Activated naive CD8-positive, alpha-beta T cell treated with anti-CD3 and anti-CD28 coated beads, Interleukin-2, amount 50 U/mL, for 24 hours (primary cell): Measurements from ENCODE around the gene GXYLT1.
"Not testable (repeated sequence)": the region's sequence is repeated elsewhere in the genome, so short reads cannot be mapped to it uniquely, and the experiment has no call there.

Experiments
- ATAC-seq: fragments of 150-1000 bp; cut with Tn5 transposase; one replicate; pipeline ENCODE4 v1.10.0; 2021
- DNase-seq: peaks from one replicate; pipeline ENCODE4 v3.0.0; 2021
- H3K27ac Mint-ChIP-seq: one replicate; pipeline ENCODE4 v1.8.0; 2021; ENCODE audit warnings: mild to moderate bottlenecking, mixed read lengths
- H3K27me3 Mint-ChIP-seq: one replicate; pipeline ENCODE4 v1.8.0; 2021; ENCODE audit warnings: mixed read lengths
- H3K36me3 Mint-ChIP-seq: one replicate; pipeline ENCODE4 v1.8.0; 2021; ENCODE audit warnings: low read depth, mixed read lengths
- H3K4me1 Mint-ChIP-seq: one replicate; pipeline ENCODE4 v1.8.0; 2021; ENCODE audit warnings: mixed read lengths
- H3K4me3 Mint-ChIP-seq: one replicate; pipeline ENCODE4 v1.8.0; 2021; ENCODE audit warnings: mild to moderate bottlenecking, moderate library complexity, mixed read lengths
- H3K9me3 Mint-ChIP-seq: one replicate; pipeline ENCODE4 v1.8.0; 2021; ENCODE audit warnings: mixed read lengths

The GXYLT1 gene

DNA sequence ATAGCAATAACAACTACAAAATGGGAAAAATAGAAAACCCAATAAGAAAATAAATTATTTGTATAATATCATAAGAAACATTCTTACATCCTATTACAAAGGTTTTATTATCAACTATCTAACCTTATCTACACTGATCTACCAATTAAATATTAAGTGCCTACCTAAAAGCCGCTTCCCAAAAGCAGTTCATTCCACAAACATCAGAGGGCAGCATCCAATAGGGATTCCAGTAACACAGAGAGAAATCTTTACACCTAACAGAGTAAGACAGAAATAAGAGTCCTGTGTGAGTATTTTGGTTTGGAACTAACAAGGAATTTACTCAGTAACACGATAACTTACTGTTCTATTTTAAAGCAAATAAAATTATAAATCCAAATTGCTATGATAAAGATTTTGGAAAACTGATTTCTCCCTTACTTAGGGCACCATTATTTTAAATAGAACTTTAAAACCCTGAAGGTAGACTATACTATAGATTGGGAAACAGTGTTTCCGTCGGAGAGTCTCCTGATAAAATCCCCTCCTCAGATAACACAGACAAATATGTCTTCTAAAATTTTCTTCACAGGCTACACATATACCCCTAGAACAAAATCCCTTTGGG, 15.0 kb downstream of the GXYLT1 start:
- Mint-ChIP-seq H3K36me3 (no peaks in the 10 kb centered on the region), H3K9me3 (no peaks in the 10 kb centered on the region), H3K27ac (no peak overlapping the region), H3K4me3 (no peak overlapping the region), H3K4me1 (peaks cover 36% of the 10 kb centered on the region), H3K27me3 (no peaks in the 10 kb centered on the region)
- ATAC-seq (no peak), DNase-seq (no peak)

DNA sequence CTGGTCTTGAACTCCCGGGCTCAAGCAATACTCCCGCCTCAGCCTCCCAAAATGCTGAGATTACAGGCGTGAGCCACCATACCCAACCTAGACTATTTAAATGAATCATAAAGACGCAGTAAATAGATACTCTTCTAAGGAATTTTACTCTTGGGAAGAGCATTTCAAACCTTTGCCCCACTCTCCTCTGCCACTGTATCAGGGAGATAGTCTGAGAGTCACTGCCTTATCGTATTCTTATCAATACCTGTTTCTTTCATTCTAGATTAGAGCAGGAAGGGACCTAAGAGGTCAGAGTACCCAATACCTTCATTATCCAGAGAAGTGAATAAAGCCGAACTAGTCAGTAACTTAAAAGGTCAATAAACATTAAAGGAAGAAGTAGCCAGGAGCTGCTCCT, 15.8 kb downstream of the GXYLT1 start:
- Mint-ChIP-seq H3K9me3 (no peaks in the 10 kb centered on the region), H3K4me3 (no peak overlapping the region), H3K27ac (no peak overlapping the region), H3K4me1 (peaks cover 33% of the 10 kb centered on the region), H3K36me3 (no peaks in the 10 kb centered on the region), H3K27me3 (no peaks in the 10 kb centered on the region)
- ATAC-seq = no peak
- DNase-seq = no peak

DNA sequence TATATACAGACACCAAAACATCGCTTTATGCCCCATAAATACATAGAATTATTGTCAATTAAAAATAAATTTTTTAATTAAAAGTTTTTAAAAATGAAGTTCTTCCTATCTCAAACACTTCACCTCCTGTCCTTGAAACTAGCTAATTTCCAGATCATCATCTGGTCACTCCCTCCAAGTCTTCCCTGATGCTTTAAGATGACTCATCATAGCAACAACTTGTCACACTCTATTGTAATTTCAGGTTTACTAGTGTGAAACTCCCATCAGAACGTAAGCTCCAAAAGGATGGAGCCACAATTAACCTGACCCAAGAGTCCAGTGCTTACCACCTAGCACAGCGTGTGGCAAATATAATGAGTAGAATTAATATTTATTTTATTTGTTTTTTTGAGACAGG, 16.3 kb downstream of the GXYLT1 start:
- Mint-ChIP-seq H3K9me3 (no peaks in the 10 kb centered on the region), H3K4me3 (no peak overlapping the region), H3K36me3 (no peaks in the 10 kb centered on the region), H3K27ac (no peak overlapping the region), H3K27me3 (no peaks in the 10 kb centered on the region), H3K4me1 (peaks cover 33% of the 10 kb centered on the region)
- DNase-seq (no peak), ATAC-seq (no peak)

DNA sequence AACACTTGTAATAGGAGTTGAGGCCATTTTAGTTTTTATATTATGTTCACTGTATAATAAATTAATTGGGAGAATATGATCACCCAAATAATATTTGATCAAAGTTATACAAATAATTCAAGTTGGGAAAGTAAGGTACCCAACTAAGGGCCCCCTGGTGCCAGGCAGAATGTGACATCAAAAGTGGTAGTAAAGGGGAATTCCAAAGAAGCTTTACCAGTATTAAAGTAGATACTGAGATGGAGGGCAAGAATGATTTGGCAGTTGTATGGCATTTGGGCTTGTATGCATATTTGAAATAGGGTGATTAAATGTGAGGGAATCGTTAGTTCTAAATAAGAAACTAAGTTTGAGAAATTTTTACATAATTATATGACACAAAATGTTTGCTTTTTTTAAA, 17.7 kb downstream of the GXYLT1 start:
- no peak overlapping the region for H3K27ac Mint-ChIP-seq
- H3K4me1 Mint-ChIP-seq = peaks cover 31% of the 10 kb centered on the region

DNA sequence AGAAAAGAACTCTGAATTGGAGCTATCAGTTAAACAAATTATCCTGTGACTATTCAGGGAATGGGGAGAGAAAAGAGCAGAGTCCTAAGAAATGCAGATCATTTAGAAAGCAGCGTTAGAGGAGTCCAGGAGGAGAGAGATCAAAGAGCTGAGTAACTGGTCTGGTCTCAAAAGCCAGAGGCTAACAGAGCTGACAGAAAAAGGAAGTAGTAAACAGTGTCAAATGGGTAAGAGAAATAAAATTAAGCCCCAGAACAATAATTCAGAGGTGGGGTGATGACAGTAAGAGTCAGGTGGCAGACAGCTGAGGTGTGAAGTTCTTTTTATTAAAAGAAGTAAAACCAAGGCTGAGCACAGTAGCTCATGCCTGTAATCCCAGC, 19.3 kb downstream of the GXYLT1 start:
- no peak for ATAC-seq
- no peaks in the 10 kb centered on the region for H3K9me3 Mint-ChIP-seq

More for the DNA sequence above, 17.7 kb downstream of the GXYLT1 start:
- Mint-ChIP-seq H3K9me3 (no peaks in the 10 kb centered on the region), H3K27me3 (no peaks in the 10 kb centered on the region), H3K4me3 (no peak overlapping the region), H3K36me3 (no peaks in the 10 kb centered on the region)
- DNase-seq = no peak
- peak; percentile 44 for ATAC-seq

DNA sequence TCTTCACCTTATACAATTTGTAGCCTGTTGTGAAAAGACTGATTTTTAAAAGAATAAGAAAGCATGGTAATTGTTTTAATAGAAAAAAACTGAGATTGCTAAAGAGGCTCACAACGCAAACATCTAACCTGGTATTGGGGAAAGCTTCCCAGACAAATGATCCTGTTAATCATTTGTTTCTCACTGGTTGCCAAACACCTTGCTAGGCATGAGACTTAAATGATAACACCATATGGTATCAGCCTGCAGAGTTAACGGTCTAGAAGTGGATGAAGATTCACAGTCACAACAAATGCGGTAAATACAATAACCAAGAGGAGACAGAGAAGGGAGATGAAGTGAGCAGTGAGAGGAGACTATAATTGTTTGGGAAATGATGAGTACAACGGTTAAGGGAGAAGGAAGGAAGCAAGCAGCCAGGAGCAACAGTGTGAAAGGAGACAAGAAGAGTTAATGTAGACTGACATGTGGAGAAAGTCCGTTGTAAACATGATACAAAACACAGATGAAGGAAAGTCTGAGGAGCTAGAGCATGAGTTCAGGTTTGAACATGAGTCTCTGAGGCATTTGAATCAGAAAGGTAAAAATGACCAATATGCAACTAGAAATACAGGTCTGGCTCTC, 19.8 kb downstream of the GXYLT1 start:
- DNase-seq = no peak
- no peak overlapping the region for H3K4me3 Mint-ChIP-seq
- H3K27me3 Mint-ChIP-seq = no peaks in the 10 kb centered on the region
- peaks cover 4% of the 10 kb centered on the region for H3K36me3 Mint-ChIP-seq
- no peak overlapping the region for H3K27ac Mint-ChIP-seq
- H3K9me3 Mint-ChIP-seq = no peaks in the 10 kb centered on the region
- peaks cover 20% of the 10 kb centered on the region for H3K4me1 Mint-ChIP-seq
- ATAC-seq = no peak

More for the DNA sequence above, 19.3 kb downstream of the GXYLT1 start:
- no peak for DNase-seq
- Mint-ChIP-seq H3K4me3 (no peak overlapping the region), H3K36me3 (peaks cover 2% of the 10 kb centered on the region), H3K27ac (no peak overlapping the region), H3K4me1 (peaks cover 17% of the 10 kb centered on the region), H3K27me3 (no peaks in the 10 kb centered on the region)

DNA sequence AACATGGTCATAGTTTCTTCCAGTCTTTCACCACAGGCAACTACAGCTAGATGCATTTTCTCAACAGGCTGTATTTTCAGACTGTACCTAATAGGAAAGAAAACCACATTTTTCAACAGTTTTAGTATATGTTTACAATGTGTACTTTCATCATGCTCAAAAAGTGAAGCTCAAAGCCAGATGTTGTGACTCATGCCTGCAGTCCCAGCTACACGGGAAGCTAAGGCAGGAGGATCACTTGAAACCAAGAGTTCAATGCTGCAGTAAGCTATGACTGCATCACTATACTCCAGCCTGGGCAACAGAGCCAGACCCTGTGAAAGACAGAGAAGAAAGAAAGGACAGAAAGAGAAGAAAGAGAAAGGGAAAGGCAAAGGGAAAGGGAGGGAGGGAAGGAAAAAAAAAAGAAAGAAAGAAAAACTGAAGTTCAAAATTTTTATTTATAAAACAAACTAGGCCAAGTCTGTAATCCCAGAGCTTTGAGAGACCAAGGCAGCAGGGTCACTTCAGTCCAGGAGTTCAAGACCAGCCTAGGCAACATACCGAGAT, 25.5 kb downstream of the GXYLT1 start:
- peak overlapping the region; percentile 29 for H3K27ac Mint-ChIP-seq
- peaks cover 2% of the 10 kb centered on the region for H3K9me3 Mint-ChIP-seq
- H3K4me1 Mint-ChIP-seq = peaks cover 12% of the 10 kb centered on the region
- DNase-seq (no peak), ATAC-seq (peak; percentile 54)
- H3K36me3 Mint-ChIP-seq = peaks cover 37% of the 10 kb centered on the region
- no peaks in the 10 kb centered on the region for H3K27me3 Mint-ChIP-seq
- no peak overlapping the region for H3K4me3 Mint-ChIP-seq

DNA sequence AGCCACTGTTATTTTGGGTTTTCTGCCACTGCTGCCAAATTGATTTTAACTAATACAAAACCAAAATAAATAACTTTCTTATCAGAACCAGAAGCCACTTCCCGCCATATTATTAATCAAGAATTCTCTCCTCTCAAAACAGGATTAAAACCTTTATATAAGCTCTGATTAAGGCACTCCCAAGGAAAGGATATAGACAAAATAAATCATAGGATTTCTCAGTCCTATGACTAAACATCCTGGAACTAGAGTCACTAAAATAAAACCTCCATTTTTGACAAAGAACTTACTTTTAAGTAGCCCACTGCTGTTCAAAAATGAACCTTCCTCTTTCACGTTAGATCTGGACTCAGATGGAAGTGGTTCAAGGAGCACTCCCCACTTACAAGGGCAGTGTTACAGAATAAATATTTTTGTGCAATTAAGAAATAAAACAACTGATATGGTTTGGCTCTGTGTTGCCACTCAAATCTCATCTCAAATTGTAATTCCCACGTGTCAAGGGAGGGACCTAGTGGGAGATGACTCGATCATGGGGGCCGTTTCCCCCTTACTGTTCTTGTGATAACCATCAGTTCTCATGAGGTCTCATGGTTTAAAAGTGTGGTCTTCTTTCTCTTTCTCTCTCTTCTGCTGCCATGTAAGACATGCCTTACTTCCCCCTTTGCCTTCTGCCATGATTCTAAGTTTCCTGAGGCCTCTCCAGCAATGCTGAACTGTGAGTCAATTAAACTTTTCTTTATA, 26.4 kb downstream of the GXYLT1 start:
- ATAC-seq (no peak), DNase-seq (no peak)
- Mint-ChIP-seq H3K27ac (no peak overlapping the region), H3K9me3 (peaks cover 6% of the 10 kb centered on the region), H3K4me3 (no peak overlapping the region), H3K36me3 (peaks cover 42% of the 10 kb centered on the region), H3K27me3 (no peaks in the 10 kb centered on the region), H3K4me1 (peaks cover 12% of the 10 kb centered on the region)

DNA sequence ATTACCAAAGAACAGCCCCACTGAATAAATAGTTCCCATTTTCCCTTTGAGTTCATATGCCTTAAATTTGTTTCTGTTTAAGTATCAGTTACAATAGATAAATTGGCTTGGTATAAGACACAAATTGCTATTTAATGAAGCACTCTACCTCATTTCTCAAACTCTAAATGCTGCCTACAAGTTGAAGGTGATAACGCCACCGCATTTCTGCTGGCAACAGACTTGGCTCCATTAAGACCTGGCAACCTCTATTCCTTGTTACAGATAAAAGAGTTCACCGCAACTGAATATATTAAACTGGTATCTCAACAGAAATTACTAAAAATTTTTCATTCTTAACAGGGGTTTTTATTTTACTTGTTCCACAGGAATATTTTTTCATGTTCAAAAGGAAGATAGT, 35.6 kb downstream of the GXYLT1 start:
- H3K27ac Mint-ChIP-seq = no peak overlapping the region

DNA sequence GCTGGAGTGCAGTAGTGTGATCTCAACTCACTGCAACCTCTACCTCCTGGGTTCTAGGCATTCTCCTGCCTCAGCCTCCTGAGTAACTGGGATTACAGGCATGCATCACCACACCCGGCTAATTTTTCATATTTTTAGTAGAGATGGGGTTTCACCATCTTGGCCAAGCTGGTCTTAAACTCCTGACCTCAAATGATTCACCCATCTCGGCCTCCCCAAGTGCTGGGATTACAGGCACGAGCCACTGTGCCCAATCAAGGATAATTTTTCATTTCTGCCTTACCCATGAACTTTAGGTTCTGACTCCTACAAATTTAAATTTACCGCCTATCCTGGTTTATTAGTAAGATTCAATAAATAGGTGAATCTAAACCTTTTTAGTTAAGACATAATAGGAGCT, 37.9 kb downstream of the GXYLT1 start:
- not testable (repeated sequence) for H3K36me3 Mint-ChIP-seq, H3K4me3 Mint-ChIP-seq, H3K4me1 Mint-ChIP-seq, ATAC-seq, H3K27me3 Mint-ChIP-seq, H3K27ac Mint-ChIP-seq, DNase-seq, H3K9me3 Mint-ChIP-seq

More for the DNA sequence above, 35.6 kb downstream of the GXYLT1 start:
- no peak overlapping the region for H3K4me3 Mint-ChIP-seq
- no peaks in the 10 kb centered on the region for H3K4me1 Mint-ChIP-seq
- peaks cover 7% of the 10 kb centered on the region for H3K9me3 Mint-ChIP-seq
- ATAC-seq = no peak
- no peak for DNase-seq
- H3K27me3 Mint-ChIP-seq = no peaks in the 10 kb centered on the region
- H3K36me3 Mint-ChIP-seq = peaks cover 25% of the 10 kb centered on the region

DNA sequence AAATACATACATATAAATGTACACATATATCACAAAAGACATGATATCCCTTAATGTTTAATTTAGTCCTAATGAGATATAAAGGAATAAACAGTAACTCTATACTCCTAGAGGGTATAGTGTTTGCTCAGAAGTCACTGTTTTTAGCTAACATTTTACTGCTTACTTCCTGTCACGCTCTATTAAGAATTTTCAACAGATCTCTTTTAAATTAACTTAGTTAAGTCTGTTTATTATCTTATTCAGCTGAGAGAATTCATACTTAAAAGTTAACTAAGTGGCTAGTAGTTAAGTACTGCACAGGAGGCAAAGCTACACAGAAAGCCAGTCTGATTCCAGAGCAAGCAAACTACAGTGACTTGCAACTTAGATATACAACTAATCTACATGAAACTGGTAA, 39.9 kb downstream of the GXYLT1 start:
- Mint-ChIP-seq H3K9me3 (no peaks in the 10 kb centered on the region), H3K36me3 (no peaks in the 10 kb centered on the region), H3K27me3 (no peaks in the 10 kb centered on the region), H3K4me1 (no peaks in the 10 kb centered on the region), H3K27ac (no peak overlapping the region), H3K4me3 (no peak overlapping the region)
- DNase-seq = no peak
- ATAC-seq = no peak

DNA sequence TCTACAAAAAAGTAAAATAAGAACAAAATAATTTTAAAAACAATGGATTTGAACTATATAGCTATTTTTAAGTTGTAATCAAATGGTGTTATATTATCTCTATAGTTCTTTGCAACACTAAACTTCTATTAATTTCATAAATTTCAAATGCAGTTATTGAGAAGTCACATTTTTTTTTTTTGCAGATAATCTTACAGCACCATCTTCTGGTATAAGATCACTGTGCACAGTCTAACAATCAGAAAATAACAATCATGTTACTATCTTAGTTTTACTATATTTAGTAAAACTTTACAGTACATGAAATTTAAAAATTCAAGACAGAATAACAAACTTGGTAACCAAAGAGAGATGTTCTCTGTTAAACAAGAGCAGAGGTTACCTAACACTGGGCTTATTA, 40.6 kb downstream of the GXYLT1 start:
- Mint-ChIP-seq H3K27me3 (no peaks in the 10 kb centered on the region), H3K27ac (no peak overlapping the region), H3K4me3 (no peak overlapping the region), H3K36me3 (no peaks in the 10 kb centered on the region), H3K9me3 (no peaks in the 10 kb centered on the region), H3K4me1 (no peaks in the 10 kb centered on the region)
- DNase-seq = no peak
- no peak for ATAC-seq

DNA sequence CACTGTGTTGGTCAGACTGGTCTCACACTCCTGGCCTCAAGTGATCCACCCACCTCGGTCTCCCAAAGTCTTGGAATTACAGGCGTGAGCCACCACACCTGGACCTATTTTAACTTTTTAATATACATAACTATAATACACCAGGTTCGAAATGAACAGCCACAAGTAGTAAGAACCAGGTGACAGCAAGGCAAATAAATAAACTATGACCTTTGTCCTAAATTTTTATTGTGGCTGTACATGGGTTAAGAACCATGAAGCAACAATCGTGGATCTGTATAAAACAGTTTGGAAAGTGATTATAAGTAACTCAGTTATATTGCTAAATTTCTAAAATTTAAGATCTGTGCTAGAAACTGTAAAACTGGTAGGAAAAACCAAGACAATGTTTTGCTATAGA, 41.5 kb downstream of the GXYLT1 start:
- Mint-ChIP-seq H3K27ac (no peak overlapping the region), H3K36me3 (no peaks in the 10 kb centered on the region), H3K9me3 (no peaks in the 10 kb centered on the region), H3K4me1 (peaks cover 3% of the 10 kb centered on the region), H3K27me3 (no peaks in the 10 kb centered on the region), H3K4me3 (no peak overlapping the region)
- ATAC-seq (no peak), DNase-seq (no peak)

DNA sequence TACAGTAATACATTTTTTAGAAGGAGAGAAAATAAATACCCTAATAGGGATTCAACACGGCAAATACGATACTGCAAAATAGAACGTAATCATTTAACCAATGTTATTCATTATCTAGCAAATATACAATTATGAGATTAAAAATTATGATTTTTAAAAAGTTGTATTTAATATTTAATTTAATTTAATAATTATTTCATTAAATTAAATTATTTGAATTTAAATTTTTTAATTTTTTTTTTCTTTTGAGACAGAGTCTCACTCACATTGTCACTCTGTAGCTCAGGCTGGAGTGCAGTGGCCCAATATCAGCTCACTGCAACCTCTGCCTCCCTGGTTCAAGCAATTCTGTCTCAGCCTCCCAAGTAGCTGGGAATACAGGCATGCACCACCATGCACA, 42.0 kb downstream of the GXYLT1 start:
- ATAC-seq = no peak
- H3K27ac Mint-ChIP-seq = no peak overlapping the region
- no peaks in the 10 kb centered on the region for H3K27me3 Mint-ChIP-seq

DNA sequence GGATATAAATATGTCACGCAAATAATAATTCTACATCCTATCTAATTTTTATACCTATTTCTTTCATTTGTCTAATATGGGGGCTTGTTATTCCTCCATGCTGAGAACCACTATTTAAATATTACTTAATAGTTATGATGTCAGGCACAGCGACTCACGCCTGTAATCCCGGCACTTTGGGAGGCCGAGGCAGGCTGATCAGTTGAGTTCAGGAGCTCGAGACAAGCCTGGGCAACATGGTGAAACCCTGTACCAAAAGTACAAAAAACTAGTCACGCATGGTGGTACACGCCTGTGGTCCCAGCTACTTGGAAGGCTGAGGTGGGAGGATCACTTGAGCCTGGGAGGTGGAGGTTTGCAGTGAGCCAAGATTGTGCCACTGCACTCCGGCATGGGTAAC, 45.2 kb downstream of the GXYLT1 start:
- no peak overlapping the region for H3K27ac Mint-ChIP-seq
- no peak overlapping the region for H3K4me3 Mint-ChIP-seq
- H3K27me3 Mint-ChIP-seq = no peaks in the 10 kb centered on the region
- H3K4me1 Mint-ChIP-seq = peaks cover 36% of the 10 kb centered on the region
- DNase-seq = no peak
- no peak for ATAC-seq
- no peaks in the 10 kb centered on the region for H3K9me3 Mint-ChIP-seq
- H3K36me3 Mint-ChIP-seq = peaks cover 16% of the 10 kb centered on the region

More for the DNA sequence above, 42.0 kb downstream of the GXYLT1 start:
- Mint-ChIP-seq H3K4me1 (peaks cover 7% of the 10 kb centered on the region), H3K36me3 (peaks cover 3% of the 10 kb centered on the region), H3K9me3 (no peaks in the 10 kb centered on the region), H3K4me3 (no peak overlapping the region)
- DNase-seq = no peak
